Activated naive CD8-positive, alpha-beta T cell treated with anti-CD3 and anti-CD28 coated beads, Interleukin-2, amount 10 ng/mL, durations not matched to agents 7 days and 5 days (primary cell): Measurements from ENCODE around the gene GNB1. TPM values are rescaled to one million over a fixed set of nuclear protein-coding genes. Genes with fewer than 3 reads are reported as not detected.

Experiments used
- total RNA-seq, 2 experiments: library from RNA; stranded (reverse); gene quantifications; one replicate each; pipeline ENCODE4 v1.2.3, GENCODE V29; 2021

Gene GNB1
- total RNA-seq, 2 experiments from 2014 or later: 353 to 372 TPM

Other genes with a start within 250 kb of the GNB1 start
- 10 to 100 TPM; 40.8 to 42.3 TPM for gene CDK11B, start 232.1 kb downstream of the GNB1 start, total RNA-seq
- gene SLC35E2B, start 198.3 kb downstream of the GNB1 start, total RNA-seq: 10 to 100 TPM; 75.3 to 77.0 TPM
- gene CDK11A, start 166.7 kb downstream of the GNB1 start, total RNA-seq: 100 to 1,000 TPM; 104 to 106 TPM
- gene NADK, start 112.6 kb downstream of the GNB1 start, total RNA-seq: 10 to 100 TPM; 69.7 to 74.3 TPM
- under 1 TPM in 1 of 2 experiments, not detected in 1; 0.82 TPM for gene CALML6, start 24.2 kb upstream of the GNB1 start, total RNA-seq
- gene TMEM52, start 28.2 kb upstream of the GNB1 start, total RNA-seq: not detected
- gene CFAP74, start 112.7 kb upstream of the GNB1 start, total RNA-seq: not detected
- not detected for gene GABRD, start 128.3 kb upstream of the GNB1 start, total RNA-seq
- 10 to 100 TPM; 24.3 to 24.4 TPM for gene PRKCZ, start 159.3 kb upstream of the GNB1 start, total RNA-seq